MM.1S (cell line): ENCODE measurements around the gene PAPPA.

Experiments
- EZH2 ChIP-seq: fragments of 300-600 bp; sonication (generic); optimal IDR thresholded peaks from 2 replicates; pipeline ENCODE3; 2017; ENCODE audit warnings: low read depth, mild to moderate bottlenecking, antibody characterized with exemption, low read length, mixed read lengths
- EZH2phosphoT487 ChIP-seq: fragments of 300-600 bp; sonication (generic); IDR thresholded peaks from 2 replicates; pipeline ENCODE4 v1.6.1; 2018; ENCODE audit warnings: antibody characterized with exemption, low read length
- TF ChIP-seq, protein P1 (sequence below): fragments of 300-600 bp; sonication (generic); IDR thresholded peaks from 2 replicates; pipeline ENCODE4 v1.5.1; 2016; ENCODE audit warnings: antibody characterized with exemption, low read length, mixed read lengths

DNA sequence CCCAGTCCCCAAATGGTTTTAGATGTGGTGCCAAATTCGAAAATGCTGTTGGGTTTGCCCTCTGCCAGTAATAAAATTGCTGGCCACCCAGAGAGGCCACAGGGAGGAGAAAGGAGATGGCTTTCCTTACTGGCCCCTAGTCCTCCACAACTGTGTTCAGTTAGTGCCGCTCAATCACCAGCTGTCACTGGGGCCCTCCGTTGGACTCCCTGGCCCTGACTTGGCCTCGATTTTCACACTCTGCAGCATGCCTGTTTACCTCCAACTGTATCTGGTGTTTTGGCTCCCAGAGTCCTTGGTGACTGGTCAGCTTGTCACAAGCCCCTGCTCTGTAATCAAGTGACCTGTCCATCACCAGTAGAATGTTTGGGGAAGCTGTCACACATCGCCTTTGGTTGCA is 97.8 kb downstream of the PAPPA start:
- TF ChIP-seq, protein P1, sequence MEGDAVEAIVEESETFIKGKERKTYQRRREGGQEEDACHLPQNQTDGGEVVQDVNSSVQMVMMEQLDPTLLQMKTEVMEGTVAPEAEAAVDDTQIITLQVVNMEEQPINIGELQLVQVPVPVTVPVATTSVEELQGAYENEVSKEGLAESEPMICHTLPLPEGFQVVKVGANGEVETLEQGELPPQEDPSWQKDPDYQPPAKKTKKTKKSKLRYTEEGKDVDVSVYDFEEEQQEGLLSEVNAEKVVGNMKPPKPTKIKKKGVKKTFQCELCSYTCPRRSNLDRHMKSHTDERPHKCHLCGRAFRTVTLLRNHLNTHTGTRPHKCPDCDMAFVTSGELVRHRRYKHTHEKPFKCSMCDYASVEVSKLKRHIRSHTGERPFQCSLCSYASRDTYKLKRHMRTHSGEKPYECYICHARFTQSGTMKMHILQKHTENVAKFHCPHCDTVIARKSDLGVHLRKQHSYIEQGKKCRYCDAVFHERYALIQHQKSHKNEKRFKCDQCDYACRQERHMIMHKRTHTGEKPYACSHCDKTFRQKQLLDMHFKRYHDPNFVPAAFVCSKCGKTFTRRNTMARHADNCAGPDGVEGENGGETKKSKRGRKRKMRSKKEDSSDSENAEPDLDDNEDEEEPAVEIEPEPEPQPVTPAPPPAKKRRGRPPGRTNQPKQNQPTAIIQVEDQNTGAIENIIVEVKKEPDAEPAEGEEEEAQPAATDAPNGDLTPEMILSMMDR: no peak
- TF ChIP-seq EZH2 (no peak), EZH2phosphoT487 (no peak)
